HL-60 (cell line): ENCODE measurements around the gene FANCC.

Source experiments
- DNase-seq, 2 experiments: peaks; one replicate each; pipeline ENCODE4 v3.0.0-alpha.2; 2010 to 2020; ENCODE audit warnings: low read depth in 1 of 2, low spot score in 1 of 2
- H3K27ac ChIP-seq: fragments of 250-450 bp; sonication (Bioruptor Pico); replicated peaks from 2 replicates; pipeline ENCODE4 v1.5.1; 2020; ENCODE audit warnings: mild to moderate bottlenecking, moderate library complexity
- H3K27me3 ChIP-seq: fragments of 250-450 bp; sonication (Bioruptor Pico); 2 replicates; pipeline ENCODE4 v1.5.1; 2021; ENCODE audit warnings: mild to moderate bottlenecking, moderate library complexity; ENCODE audit not compliant: insufficient read depth, poor library complexity, severe bottlenecking
- H3K4me3 ChIP-seq: replicated peaks from 2 replicates; pipeline ENCODE4 v1.5.1; 2011; ENCODE audit warnings: mild to moderate bottlenecking, control low read depth, low read length; ENCODE audit not compliant: insufficient read depth
- CTCF ChIP-seq: IDR thresholded peaks from one replicate; pipeline ENCODE4 v1.5.1; 2011; ENCODE audit warnings: low read length, control low read depth, inconsistent platforms; ENCODE audit not compliant: insufficient read depth
- GABPA ChIP-seq: IDR thresholded peaks from 2 replicates; pipeline ENCODE4 v1.6.1; 2012; ENCODE audit warnings: low read depth
- POLR2AphosphoS5 ChIP-seq: IDR thresholded peaks from 2 replicates; pipeline ENCODE4 v1.6.1; 2012; ENCODE audit warnings: low read depth
- REST ChIP-seq: IDR thresholded peaks from 2 replicates; pipeline ENCODE4 v1.6.1; 2012; ENCODE audit warnings: low read depth; ENCODE audit not compliant: insufficient replicate concordance
- SPI1 ChIP-seq: IDR thresholded peaks from 2 replicates; pipeline ENCODE4 v1.6.1; 2012; ENCODE audit warnings: low read depth, mild to moderate bottlenecking, borderline replicate concordance

FANCC gene

GRCh38 chr9:95092262-95093072, 225.0 kb downstream of the FANCC start:
- Histone ChIP-seq H3K4me3 (no peak overlapping the region), H3K27me3 (no peaks in the 10 kb centered on the region), H3K27ac (no peak overlapping the region)
- peak in 1 of 2 experiments; percentile 9 for DNase-seq
- no peak for TF ChIP-seq REST
- TF ChIP-seq GABPA: no peak
- no peak for TF ChIP-seq SPI1
- no peak for TF ChIP-seq CTCF

GRCh38 chr9:95091601-95092261, 225.8 kb downstream of the FANCC start:
- TF ChIP-seq CTCF (no peak), GABPA (no peak), SPI1 (no peak), POLR2AphosphoS5 (no peak), REST (no peak)
- Histone ChIP-seq H3K27me3 (no peaks in the 10 kb centered on the region), H3K4me3 (no peak overlapping the region), H3K27ac (no peak overlapping the region)
- peak in 1 of 2 experiments; percentile 28 for DNase-seq

- DNase-seq: no peak
- no peaks in the 10 kb centered on the region for H3K27me3 ChIP-seq
- H3K4me3 ChIP-seq: no peak overlapping the region
- TF ChIP-seq POLR2AphosphoS5: no peak
- no peak for TF ChIP-seq SPI1
- no peak for TF ChIP-seq CTCF
- no peak for TF ChIP-seq GABPA
- TF ChIP-seq REST: no peak
- no peak overlapping the region for H3K27ac ChIP-seq
Observed at GRCh38 chr9:95090871-95091577, 226.5 kb downstream of the FANCC start.
